Fibroblast of villous mesenchyme (primary cell): ENCODE measurements around the gene PRLHR. TPM values are rescaled to one million over a fixed set of nuclear protein-coding genes. Genes with fewer than 3 reads are reported as not detected.
A peak's percentile ranks its signal among the peaks of the same experiment; 100 is the strongest.

Experiments
- DNase-seq: peaks from one replicate; pipeline ENCODE4 v3.0.0-alpha.2; 2010; ENCODE audit warnings: low read depth
- H3K4me3 ChIP-seq: 2 replicates; pipeline ENCODE4 v1.5.1; 2011; ENCODE audit warnings: low read depth, mild to moderate bottlenecking, low read length
- total RNA-seq: library from RNA; depleted of rRNA; stranded (reverse); fragments of >200 nt; gene quantifications from 2 replicates; pipeline ENCODE4 v1.2.3, GENCODE V29; 2012
- TF ChIP-seq, protein P1 (sequence below): IDR thresholded peaks from 2 replicates; pipeline ENCODE4 v1.5.1; 2012; ENCODE audit warnings: low read depth, mild to moderate bottlenecking, low read length; ENCODE audit not compliant: insufficient read depth

The PRLHR gene
- total RNA-seq, 1 donor, result not detected

DNA sequence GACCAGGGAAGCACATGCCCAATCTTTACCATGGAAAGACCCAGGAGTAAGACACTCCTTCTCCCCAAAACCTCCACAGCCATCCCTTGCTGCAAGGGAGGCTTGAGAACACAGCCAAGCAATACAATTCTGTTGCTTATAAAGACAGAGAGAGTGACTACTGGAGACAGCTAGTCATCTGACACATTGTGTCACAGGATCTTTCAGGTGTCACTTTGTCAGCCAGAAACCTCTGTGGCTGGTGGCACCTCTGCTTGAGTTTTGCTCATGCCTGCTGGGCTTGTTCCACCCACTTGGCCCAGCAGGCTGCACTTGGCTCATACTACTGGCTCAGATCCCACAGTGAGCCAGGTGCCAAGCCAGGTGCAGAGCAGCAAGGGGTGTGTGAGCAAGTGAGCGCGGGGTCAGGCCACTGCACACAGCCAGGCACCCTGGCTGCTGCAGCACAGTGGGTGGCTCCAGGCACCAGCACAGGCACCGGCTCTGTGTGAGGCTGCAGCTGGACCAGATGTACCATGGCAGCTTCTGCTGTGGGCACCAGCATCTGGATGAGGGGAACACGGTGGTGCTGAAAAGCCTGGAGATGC lies 12.4 kb upstream of the PRLHR start:
- TF ChIP-seq, protein P1, sequence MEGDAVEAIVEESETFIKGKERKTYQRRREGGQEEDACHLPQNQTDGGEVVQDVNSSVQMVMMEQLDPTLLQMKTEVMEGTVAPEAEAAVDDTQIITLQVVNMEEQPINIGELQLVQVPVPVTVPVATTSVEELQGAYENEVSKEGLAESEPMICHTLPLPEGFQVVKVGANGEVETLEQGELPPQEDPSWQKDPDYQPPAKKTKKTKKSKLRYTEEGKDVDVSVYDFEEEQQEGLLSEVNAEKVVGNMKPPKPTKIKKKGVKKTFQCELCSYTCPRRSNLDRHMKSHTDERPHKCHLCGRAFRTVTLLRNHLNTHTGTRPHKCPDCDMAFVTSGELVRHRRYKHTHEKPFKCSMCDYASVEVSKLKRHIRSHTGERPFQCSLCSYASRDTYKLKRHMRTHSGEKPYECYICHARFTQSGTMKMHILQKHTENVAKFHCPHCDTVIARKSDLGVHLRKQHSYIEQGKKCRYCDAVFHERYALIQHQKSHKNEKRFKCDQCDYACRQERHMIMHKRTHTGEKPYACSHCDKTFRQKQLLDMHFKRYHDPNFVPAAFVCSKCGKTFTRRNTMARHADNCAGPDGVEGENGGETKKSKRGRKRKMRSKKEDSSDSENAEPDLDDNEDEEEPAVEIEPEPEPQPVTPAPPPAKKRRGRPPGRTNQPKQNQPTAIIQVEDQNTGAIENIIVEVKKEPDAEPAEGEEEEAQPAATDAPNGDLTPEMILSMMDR, result no peak
- H3K4me3 ChIP-seq, result no peak overlapping the region
- DNase-seq, result no peak

- TF ChIP-seq, protein P1, result no peak
- DNase-seq, result no peak
- H3K4me3 ChIP-seq, result no peak overlapping the region
These were observed 10.2 kb upstream of the PRLHR start for GRCh38 chr10:118605694-118606093.

DNA sequence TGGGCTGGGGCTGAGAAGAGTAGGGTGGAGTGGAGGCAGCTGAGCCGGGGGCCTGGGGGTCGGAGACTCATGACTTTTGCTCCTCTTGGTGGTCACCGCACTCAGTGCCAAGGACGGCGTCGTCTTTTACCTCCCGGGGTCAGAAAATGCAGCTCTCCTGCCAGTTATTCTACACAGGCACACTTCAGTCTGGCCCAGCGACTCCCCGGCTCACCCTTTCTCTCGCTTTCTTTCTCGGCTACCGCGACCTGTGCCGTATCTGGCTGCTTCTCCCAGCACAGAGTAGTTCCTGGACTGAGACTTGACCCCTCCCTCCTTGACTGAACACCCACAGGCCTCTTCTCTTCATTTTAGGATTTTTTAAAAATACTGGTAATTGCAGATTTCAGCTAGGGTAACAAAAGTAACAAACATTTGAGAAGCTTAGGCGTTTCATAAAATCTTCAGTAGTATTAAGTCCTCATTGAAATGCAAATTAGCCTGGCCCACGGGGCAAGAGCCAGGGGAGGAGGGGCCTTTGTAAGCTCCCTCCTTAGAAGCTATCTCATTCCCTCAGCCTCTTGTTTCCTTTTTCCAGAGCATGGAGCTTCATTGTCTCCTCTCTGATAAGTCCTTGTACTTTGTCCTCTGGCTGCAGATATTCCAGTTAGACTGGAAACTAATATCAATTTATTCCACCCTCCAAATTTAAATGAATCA lies 1.1 kb upstream of the PRLHR start:
- TF ChIP-seq, protein P1, result no peak
- no peak for DNase-seq
- no peak overlapping the region for H3K4me3 ChIP-seq

DNA sequence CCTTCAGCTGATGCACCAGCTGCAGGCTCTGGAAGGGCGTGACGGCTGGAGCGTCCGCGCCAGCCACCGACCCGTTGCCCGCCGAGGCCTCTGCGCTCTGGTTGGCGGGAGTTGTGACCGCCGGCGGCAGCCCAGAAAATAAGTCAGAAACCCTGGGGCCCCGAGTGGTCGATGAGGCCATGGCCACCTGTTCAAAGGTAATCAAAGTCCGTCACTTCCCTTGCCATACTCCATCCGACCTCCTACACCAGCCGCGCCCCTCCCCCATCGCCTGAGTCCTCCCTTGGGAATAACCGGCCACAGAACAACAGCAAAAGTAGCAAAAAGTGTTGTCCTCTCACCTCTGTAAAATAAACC lies 406 bp downstream of the PRLHR start:
- H3K4me3 ChIP-seq, result no peak overlapping the region
- DNase-seq, result no peak
- TF ChIP-seq, protein P1, result no peak

DNA sequence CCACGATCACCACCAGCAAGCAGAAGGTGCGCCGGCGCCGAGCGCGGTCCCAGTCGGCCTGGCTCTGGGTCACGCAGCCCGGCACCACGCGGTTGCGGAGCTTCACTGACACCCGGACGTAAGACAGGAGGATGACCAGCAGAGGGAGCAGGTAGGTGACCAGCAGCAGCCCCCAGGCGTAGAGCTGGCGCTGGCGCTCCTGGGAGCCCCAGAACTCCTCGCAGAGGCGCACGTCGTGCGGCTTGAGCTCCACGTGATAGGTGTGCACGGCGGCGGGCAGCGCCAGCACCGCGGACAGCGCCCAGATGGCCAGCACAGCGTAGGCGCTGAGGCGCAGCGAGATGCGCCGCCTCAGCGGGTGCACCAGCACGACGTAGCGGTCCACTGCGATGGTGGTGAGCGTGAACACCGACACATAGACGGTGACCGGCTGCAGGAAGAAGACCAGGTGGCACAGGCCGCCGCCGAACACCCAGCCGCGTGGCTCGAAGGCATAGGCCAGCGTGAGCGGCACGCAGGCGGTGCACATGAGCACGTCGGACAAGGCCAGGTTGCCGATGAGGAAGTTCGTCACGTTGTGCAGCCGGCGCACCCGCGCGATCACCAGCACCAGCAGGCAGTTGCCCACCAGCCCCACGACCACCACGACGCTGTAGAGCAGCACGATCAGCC lies 920 bp downstream of the PRLHR start:
- DNase-seq, result peak; percentile 49
- H3K4me3 ChIP-seq, result no peak overlapping the region
- TF ChIP-seq, protein P1, result peak; percentile 44

GRCh38 chr10:118592675-118593330 lies 2.6 kb downstream of the PRLHR start:
- H3K4me3 ChIP-seq, result no peak overlapping the region
- TF ChIP-seq, protein P1, result no peak
- no peak for DNase-seq
